DND-41 (cell line): ENCODE results near the gene LTBP3.

Source experiments
- ATAC-seq: fragments of 200-7000 bp; cut with Tn5 transposase; 3 replicates; pipeline ENCODE4 v1.9.1; 2021; ENCODE audit warnings: low read depth; ENCODE audit not compliant: insufficient read depth
- DNase-seq: peaks from one replicate; pipeline ENCODE4 v3.0.0-alpha.2; 2020
- H2AFZ ChIP-seq: 2 replicates; pipeline ENCODE4 v1.6.0; 2012; ENCODE audit warnings: low read depth, low read length
- H3K27ac ChIP-seq: 2 replicates; pipeline ENCODE4 v1.5.1; 2012; ENCODE audit warnings: low read length, inconsistent platforms
- H3K27me3 ChIP-seq: fragments of 200-600 bp; sonication (generic); 2 replicates; pipeline ENCODE4 v1.6.0; 2012; ENCODE audit warnings: low read length, mild to moderate bottlenecking, inconsistent platforms; ENCODE audit not compliant: insufficient read depth, poor library complexity
- H3K36me3 ChIP-seq: 2 replicates; pipeline ENCODE4 v1.5.1; 2012; ENCODE audit warnings: low read length, inconsistent platforms; ENCODE audit not compliant: insufficient read depth
- H3K4me1 ChIP-seq: 2 replicates; pipeline ENCODE4 v1.5.1; 2012; ENCODE audit warnings: mild to moderate bottlenecking, low read length; ENCODE audit not compliant: insufficient read depth
- H3K4me2 ChIP-seq: 2 replicates; pipeline ENCODE4 v1.6.0; 2012; ENCODE audit warnings: mild to moderate bottlenecking, moderate library complexity, low read length, inconsistent platforms; ENCODE audit not compliant: insufficient read depth
- H3K4me3 ChIP-seq, 2 experiments: fragments of 200-600 bp in 1 of 2; shearing (Covaris generic) in 1 of 2; 2 replicates each; pipeline ENCODE4 v1.5.1; 2012 to 2016; ENCODE audit warnings: inconsistent platforms in 2 of 2, low read length in 2 of 2, mild to moderate bottlenecking in 2 of 2, low read depth in 1 of 2, moderate library complexity in 1 of 2
- H3K79me2 ChIP-seq: 2 replicates; pipeline ENCODE4 v1.6.0; 2012; ENCODE audit warnings: low read length, inconsistent platforms; ENCODE audit not compliant: insufficient read depth
- H3K9ac ChIP-seq: 2 replicates; pipeline ENCODE4 v1.6.0; 2012; ENCODE audit warnings: low read depth, mild to moderate bottlenecking, inconsistent platforms, low read length, moderate library complexity
- H3K9me3 ChIP-seq: 2 replicates; pipeline ENCODE4 v1.5.1; 2012; ENCODE audit warnings: low read length, moderate library complexity, mild to moderate bottlenecking, inconsistent platforms; ENCODE audit not compliant: insufficient read depth, severe bottlenecking
- H4K20me1 ChIP-seq: 2 replicates; pipeline ENCODE4 v1.6.0; 2012; ENCODE audit warnings: low read length; ENCODE audit not compliant: insufficient read depth
- CTCF ChIP-seq: IDR thresholded peaks from 2 replicates; pipeline ENCODE4 v1.5.1; 2012; ENCODE audit warnings: borderline replicate concordance, low read length, moderate library complexity, mild to moderate bottlenecking; ENCODE audit not compliant: poor library complexity, severe bottlenecking; ENCODE audit errors: extremely low read depth
- EZH2 ChIP-seq: IDR thresholded peaks from 3 replicates; pipeline ENCODE4 v1.6.1; 2012; ENCODE audit warnings: borderline replicate concordance, low read depth, mild to moderate bottlenecking, moderate library complexity, low read length, inconsistent platforms; ENCODE audit not compliant: severe bottlenecking

LTBP3 gene

GRCh38 chr11:65548395-65548794 lies 9.8 kb downstream of the LTBP3 start:
- H3K9me3 ChIP-seq, result no peaks in the 10 kb centered on the region
- H2AFZ ChIP-seq, result no peak overlapping the region
- H3K4me3 ChIP-seq, result no peak overlapping the region
- peaks cover 55% of the 10 kb centered on the region for H3K4me1 ChIP-seq
- no peak overlapping the region for H3K27ac ChIP-seq
- H4K20me1 ChIP-seq, result peaks cover 9% of the 10 kb centered on the region
- ATAC-seq (no peak), DNase-seq (no peak)
- H3K9ac ChIP-seq, result no peak overlapping the region
- no peaks in the 10 kb centered on the region for H3K36me3 ChIP-seq
- H3K27me3 ChIP-seq, result no peaks in the 10 kb centered on the region
- H3K4me2 ChIP-seq, result peak overlapping the region; percentile 67; the same call in 1 of the 2 replicates
- H3K79me2 ChIP-seq, result no peaks in the 10 kb centered on the region
- no peak for TF ChIP-seq EZH2
- no peak for TF ChIP-seq CTCF

- Histone ChIP-seq H3K4me2 (peak overlapping the region; percentile 67), H3K4me3 (peak overlapping the region in 1 of 2 experiments; percentile 52; a peak in 2 of 4 replicates)
These were observed 10.6 kb downstream of the LTBP3 start for GRCh38 chr11:65547446-65548125.

GRCh38 chr11:65546217-65546958 lies 11.8 kb downstream of the LTBP3 start:
- no peaks in the 10 kb centered on the region for H3K27me3 ChIP-seq
- peak; percentile 94 for DNase-seq

More at GRCh38 chr11:65547446-65548125, 10.6 kb downstream of the LTBP3 start:
- no peaks in the 10 kb centered on the region for H3K36me3 ChIP-seq
- H3K9ac ChIP-seq, result peak overlapping the region; percentile 46
- H3K9me3 ChIP-seq, result no peaks in the 10 kb centered on the region
- H3K79me2 ChIP-seq, result no peaks in the 10 kb centered on the region
- ATAC-seq, result no peak
- H4K20me1 ChIP-seq, result peaks cover 6% of the 10 kb centered on the region
- DNase-seq, result no peak
- peak overlapping the region; percentile 35; the same call in 1 of the 2 replicates for H3K27ac ChIP-seq
- H3K27me3 ChIP-seq, result no peaks in the 10 kb centered on the region
- H2AFZ ChIP-seq, result no peak overlapping the region
- H3K4me1 ChIP-seq, result peaks cover 49% of the 10 kb centered on the region
- TF ChIP-seq EZH2, result no peak
- no peak for TF ChIP-seq CTCF

GRCh38 chr11:65545853-65546216 lies 12.3 kb downstream of the LTBP3 start:
- Histone ChIP-seq H3K4me1 (peaks cover 45% of the 10 kb centered on the region), H3K4me3 (peak overlapping the region in 1 of 2 experiments; percentile 52; a peak in 1 of 4 replicates), H3K79me2 (no peaks in the 10 kb centered on the region), H3K9ac (peak overlapping the region; percentile 28), H3K9me3 (no peaks in the 10 kb centered on the region), H3K27ac (peak overlapping the region; percentile 79), H3K27me3 (no peaks in the 10 kb centered on the region), H2AFZ (peak overlapping the region; percentile 34), H4K20me1 (peaks cover 2% of the 10 kb centered on the region), H3K36me3 (no peaks in the 10 kb centered on the region), H3K4me2 (peak overlapping the region; percentile 67; the same call in 1 of the 2 replicates)
- TF ChIP-seq CTCF, result no peak
- ATAC-seq (peak; percentile 18), DNase-seq (no peak)

More at GRCh38 chr11:65546217-65546958, 11.8 kb downstream of the LTBP3 start:
- peak overlapping the region; percentile 79 for H3K27ac ChIP-seq
- H3K4me1 ChIP-seq, result peaks cover 43% of the 10 kb centered on the region
- peak overlapping the region; percentile 67 for H3K4me2 ChIP-seq
- peak overlapping the region; percentile 46 for H3K9ac ChIP-seq
- H3K4me3 ChIP-seq, result peak overlapping the region in 1 of 2 experiments; percentile 52; a peak in 2 of 4 replicates
- no peaks in the 10 kb centered on the region for H3K36me3 ChIP-seq
- H4K20me1 ChIP-seq, result peaks cover 2% of the 10 kb centered on the region
- H3K9me3 ChIP-seq, result no peaks in the 10 kb centered on the region
- ATAC-seq, result peak; percentile 85
- no peaks in the 10 kb centered on the region for H3K79me2 ChIP-seq
- peak overlapping the region; percentile 64 for H2AFZ ChIP-seq
- no peak for TF ChIP-seq EZH2
